LNCaP clone FGC (cell line): ENCODE measurements around the gene RBFOX2.

Experiments used
- DNase-seq: peaks from one replicate; pipeline ENCODE4 v3.0.0-alpha.2; 2011; ENCODE audit warnings: low read depth
- H3K4me3 ChIP-seq: 2 replicates; pipeline ENCODE4 v1.5.1; 2011; ENCODE audit warnings: mild to moderate bottlenecking, low read depth, low read length, control low read depth
- CTCF ChIP-seq: IDR thresholded peaks from 2 replicates; pipeline ENCODE4 v1.5.1; 2012; ENCODE audit warnings: mild to moderate bottlenecking; ENCODE audit not compliant: control insufficient read depth, insufficient read depth; ENCODE audit errors: extremely low read depth

RBFOX2 gene

DNA sequence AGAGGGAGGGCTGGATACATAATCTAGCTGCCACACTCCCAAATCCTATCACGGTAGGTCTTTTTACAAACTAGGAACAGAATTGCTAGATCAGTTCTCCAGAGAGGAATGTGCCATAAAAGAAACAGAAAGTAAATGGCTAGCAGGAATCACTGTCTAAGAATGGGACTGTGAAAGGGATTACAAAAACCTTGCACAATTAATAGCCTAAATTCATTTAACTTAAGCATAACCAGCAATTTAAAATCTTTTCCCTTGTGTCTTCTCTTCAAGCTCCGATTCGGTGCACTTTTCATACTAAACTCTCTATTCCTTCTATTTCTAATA, 275.8 kb downstream of the RBFOX2 start:
- TF ChIP-seq CTCF, result no peak
- DNase-seq, result no peak
- H3K4me3 ChIP-seq, result no peak overlapping the region

- no peak for DNase-seq
- no peak overlapping the region for H3K4me3 ChIP-seq
- TF ChIP-seq CTCF, result no peak
Measured at GRCh38 chr22:35752006-35752862, 276.4 kb downstream of the RBFOX2 start.

DNA sequence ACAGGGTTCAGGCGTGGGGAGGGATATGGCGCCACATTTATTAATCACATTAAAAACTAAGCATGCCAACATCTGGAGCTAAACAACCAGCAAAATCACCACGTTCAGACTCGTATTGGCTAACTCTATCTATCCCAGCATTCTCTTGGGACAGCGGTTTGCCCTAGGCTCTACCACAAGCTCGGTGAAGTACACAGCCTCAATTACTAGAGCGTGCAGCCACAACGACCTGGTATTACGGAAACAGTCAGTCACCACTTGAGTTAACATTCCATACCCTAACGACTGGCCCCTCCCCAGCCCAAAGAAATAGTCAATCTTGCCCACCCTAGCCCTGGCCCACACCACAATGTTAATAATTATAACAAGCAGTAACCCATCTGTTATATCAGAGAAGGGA, 278.8 kb downstream of the RBFOX2 start:
- no peak for DNase-seq
- TF ChIP-seq CTCF, result no peak
- H3K4me3 ChIP-seq, result no peak overlapping the region

DNA sequence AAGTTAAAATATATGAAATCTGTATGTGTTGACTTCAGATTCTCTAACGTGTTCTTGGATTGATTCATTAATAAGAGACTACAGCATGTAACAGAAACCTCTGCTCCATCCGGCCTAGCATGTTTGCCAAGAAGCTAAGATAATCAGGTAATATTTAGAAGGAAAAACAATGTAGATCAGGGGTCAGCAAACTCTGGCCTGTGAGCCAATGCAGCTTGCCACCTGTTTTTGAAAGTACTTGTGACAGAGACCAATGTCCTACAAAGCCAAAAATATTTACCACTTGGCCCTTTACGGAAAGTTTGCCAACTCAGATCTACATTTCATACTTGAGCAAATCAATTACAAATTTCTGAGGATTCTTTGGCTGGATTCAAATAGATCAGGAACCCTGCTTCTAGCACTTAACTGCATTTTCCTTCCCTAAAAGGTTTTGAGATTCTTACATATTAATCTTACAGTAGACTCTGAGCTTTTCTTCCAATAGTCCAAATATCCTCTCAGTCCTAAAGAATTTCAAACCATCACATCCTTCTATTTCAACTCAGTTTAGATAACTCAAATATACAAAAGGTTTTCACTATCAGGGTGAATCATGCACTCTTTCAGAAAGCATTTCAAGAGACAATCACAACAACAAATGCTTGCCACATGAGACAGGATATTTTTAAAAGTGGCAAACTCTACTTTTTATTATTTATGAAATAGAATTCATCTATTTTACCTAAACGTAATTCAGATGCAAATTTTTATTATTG, 281.5 kb downstream of the RBFOX2 start:
- no peak overlapping the region for H3K4me3 ChIP-seq
- TF ChIP-seq CTCF, result no peak
- no peak for DNase-seq

DNA sequence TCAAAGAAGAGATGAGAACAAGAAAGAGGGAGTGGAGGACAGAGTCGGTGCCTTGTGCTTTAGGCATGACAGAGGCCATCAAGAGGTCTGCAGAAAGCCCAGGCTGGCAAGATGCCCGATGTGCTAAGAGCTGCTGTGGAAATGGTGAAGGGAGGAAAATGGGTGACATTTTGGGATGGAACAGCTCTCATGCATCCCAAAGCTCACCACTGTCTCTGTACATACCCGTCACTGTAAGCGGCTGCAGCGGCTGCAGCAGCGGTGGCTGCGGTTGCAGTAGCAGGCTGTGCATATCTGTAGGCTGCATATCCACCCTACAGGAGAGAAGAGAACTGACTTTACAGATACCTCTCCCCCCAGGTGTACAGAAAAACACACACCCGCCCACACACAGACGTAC, 282.4 kb downstream of the RBFOX2 start:
- no peak overlapping the region for H3K4me3 ChIP-seq
- no peak for TF ChIP-seq CTCF
- no peak for DNase-seq

DNA sequence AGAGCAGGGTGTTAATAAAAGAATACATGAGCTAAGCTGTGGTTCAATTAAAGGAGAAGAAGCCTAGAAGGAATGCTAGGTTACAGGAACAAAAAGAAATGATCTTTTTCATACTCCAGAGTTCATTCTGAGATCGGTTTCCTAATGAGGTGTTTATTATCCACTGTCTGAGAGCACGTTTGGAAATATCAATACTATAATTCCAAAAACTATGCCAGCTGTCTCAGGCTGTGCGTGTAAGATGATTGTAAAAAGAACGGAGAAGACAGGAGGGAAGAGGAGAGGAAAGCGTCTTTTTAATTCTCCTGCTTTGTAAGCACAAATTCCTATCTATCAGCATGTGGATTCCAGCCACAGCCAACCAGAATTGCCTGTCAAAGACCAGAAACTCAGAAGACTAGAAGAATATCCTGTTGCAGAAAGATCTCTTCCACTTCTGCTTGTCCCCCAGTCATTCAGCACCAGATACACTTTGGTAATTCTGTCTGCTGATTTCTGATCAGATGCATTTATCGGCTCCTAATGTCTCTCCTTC, 285.2 kb downstream of the RBFOX2 start:
- no peak for DNase-seq
- TF ChIP-seq CTCF, result no peak
- H3K4me3 ChIP-seq, result no peak overlapping the region
